ENCODE measurements around the gene SLC37A2.
"Not testable (repeated sequence)": the region's sequence is repeated elsewhere in the genome, so short reads cannot be mapped to it uniquely, and the experiment has no call there.

The SLC37A2 gene

GRCh38 chr11:125025968-125026367 is 37.1 kb upstream of the SLC37A2 start:
- no peak overlapping the region for H2AK5ac ChIP-seq (ENCODE audit: low read length, severe bottlenecking)
- H3K36me3 ChIP-seq (ENCODE audit: control insufficient read depth in 1 of 2, insufficient read depth in 2 of 2, low read depth in 1 of 2, low read length in 2 of 2): peaks cover 0 to 5% of the 10 kb centered on the region in 2 experiments
- H3K27ac ChIP-seq (ENCODE audit: low read length, poor library complexity, severe bottlenecking): no peak overlapping the region
- H3K14ac ChIP-seq (ENCODE audit: low read length in 2 of 2): peak overlapping the region in 1 of 2 experiments; percentile 18
- H4K8ac ChIP-seq (ENCODE audit: low read length): no peak overlapping the region
- H2BK5ac ChIP-seq (ENCODE audit: low read depth, low read length, poor library complexity, severe bottlenecking): no peak overlapping the region
- no peak overlapping the region for H3K23ac ChIP-seq (ENCODE audit: low read length in 2 of 2)
- H2BK15ac ChIP-seq (ENCODE audit: low read depth, poor library complexity, severe bottlenecking): no peak overlapping the region
- H2AFZ ChIP-seq (ENCODE audit: low read depth, low read length): peak overlapping the region; percentile 29
- WGBS: 85% methylated on average over 2 of the region's 2 CpGs
- no peak overlapping the region for H3K9ac ChIP-seq (ENCODE audit: low read length)
- H4K91ac ChIP-seq (ENCODE audit: low read length): no peak overlapping the region
- DNase-seq: no peak
- no peaks in the 10 kb centered on the region for H3K9me3 ChIP-seq (ENCODE audit: control insufficient read depth, low read length)
- no peak overlapping the region for H3K4ac ChIP-seq (ENCODE audit: low read depth in 1 of 2, low read length in 2 of 2)
- H3K18ac ChIP-seq (ENCODE audit: low read depth in 1 of 2, low read length in 2 of 2): no peak overlapping the region
- H3K4me2 ChIP-seq (ENCODE audit: low read length, poor library complexity, severe bottlenecking): no peak overlapping the region
- H2BK120ac ChIP-seq (ENCODE audit: low read depth, low read length): no peak overlapping the region
- no peak overlapping the region for H2BK12ac ChIP-seq (ENCODE audit: low read length in 2 of 2)
- H3K79me1 ChIP-seq (replicated peaks; ENCODE audit: low read length, poor library complexity, severe bottlenecking): no peaks in the 10 kb centered on the region
- H3K27me3 ChIP-seq (ENCODE audit: control insufficient read depth in 1 of 2, insufficient read depth in 1 of 2, low read length in 2 of 2): no peaks in the 10 kb centered on the region
- H3K4me3 ChIP-seq (ENCODE audit: insufficient read depth in 1 of 2, low read depth in 1 of 2, low read length in 2 of 2): no peak overlapping the region
- no peaks in the 10 kb centered on the region for H3K4me1 ChIP-seq (ENCODE audit: control insufficient read depth, insufficient read depth, low read depth, low read length)

GRCh38 chr11:125029431-125029830 is 33.7 kb upstream of the SLC37A2 start:
- H3K27me3 ChIP-seq (ENCODE audit: control insufficient read depth in 1 of 2, insufficient read depth in 1 of 2, low read length in 2 of 2); H3K27ac ChIP-seq (ENCODE audit: low read length, poor library complexity, severe bottlenecking); H3K9me3 ChIP-seq (ENCODE audit: control insufficient read depth, low read length); H2BK120ac ChIP-seq (ENCODE audit: low read depth, low read length); H4K8ac ChIP-seq (ENCODE audit: low read length); H2BK15ac ChIP-seq (ENCODE audit: low read depth, poor library complexity, severe bottlenecking); H2BK5ac ChIP-seq (ENCODE audit: low read depth, low read length, poor library complexity, severe bottlenecking); H3K18ac ChIP-seq (ENCODE audit: low read depth in 1 of 2, low read length in 2 of 2); H3K36me3 ChIP-seq (ENCODE audit: control insufficient read depth in 1 of 2, insufficient read depth in 2 of 2, low read depth in 1 of 2, low read length in 2 of 2); H4K91ac ChIP-seq (ENCODE audit: low read length); H3K4me3 ChIP-seq (ENCODE audit: insufficient read depth in 1 of 2, low read depth in 1 of 2, low read length in 2 of 2); H3K4me1 ChIP-seq (ENCODE audit: control insufficient read depth, insufficient read depth, low read depth, low read length); H3K14ac ChIP-seq (ENCODE audit: low read length in 2 of 2); H2AK5ac ChIP-seq (ENCODE audit: low read length, severe bottlenecking); H3K9ac ChIP-seq (ENCODE audit: low read length); H2BK12ac ChIP-seq (ENCODE audit: low read length in 2 of 2); H3K4ac ChIP-seq (ENCODE audit: low read depth in 1 of 2, low read length in 2 of 2); H3K79me1 ChIP-seq (replicated peaks; ENCODE audit: low read length, poor library complexity, severe bottlenecking); DNase-seq; H2AFZ ChIP-seq (ENCODE audit: low read depth, low read length); H3K4me2 ChIP-seq (ENCODE audit: low read length, poor library complexity, severe bottlenecking); H3K23ac ChIP-seq (ENCODE audit: low read length in 2 of 2): not testable (repeated sequence)
- 100% methylated on average over 1 of the region's 1 CpG for WGBS

GRCh38 chr11:125036933-125037332 is 26.2 kb upstream of the SLC37A2 start:
- H2AFZ ChIP-seq (ENCODE audit: low read depth, low read length): no peak overlapping the region
- H3K4me2 ChIP-seq (ENCODE audit: low read length, poor library complexity, severe bottlenecking): no peak overlapping the region
- no peak overlapping the region for H3K4ac ChIP-seq (ENCODE audit: low read depth in 1 of 2, low read length in 2 of 2)
- no peak overlapping the region for H3K9ac ChIP-seq (ENCODE audit: low read length)
- H3K4me1 ChIP-seq (ENCODE audit: control insufficient read depth, insufficient read depth, low read depth, low read length): no peaks in the 10 kb centered on the region
- H2BK120ac ChIP-seq (ENCODE audit: low read depth, low read length): no peak overlapping the region
- H3K79me1 ChIP-seq (replicated peaks; ENCODE audit: low read length, poor library complexity, severe bottlenecking): no peaks in the 10 kb centered on the region
- H3K4me3 ChIP-seq (ENCODE audit: insufficient read depth in 1 of 2, low read depth in 1 of 2, low read length in 2 of 2): no peak overlapping the region
- H2BK15ac ChIP-seq (ENCODE audit: low read depth, poor library complexity, severe bottlenecking): no peak overlapping the region
- peaks cover 0 to 7% of the 10 kb centered on the region in 2 experiments for H3K36me3 ChIP-seq (ENCODE audit: control insufficient read depth in 1 of 2, insufficient read depth in 2 of 2, low read depth in 1 of 2, low read length in 2 of 2)
- no peaks in the 10 kb centered on the region for H3K27me3 ChIP-seq (ENCODE audit: control insufficient read depth in 1 of 2, insufficient read depth in 1 of 2, low read length in 2 of 2)
- H4K91ac ChIP-seq (ENCODE audit: low read length): no peak overlapping the region
- H2AK5ac ChIP-seq (ENCODE audit: low read length, severe bottlenecking): no peak overlapping the region
- no peak overlapping the region for H4K8ac ChIP-seq (ENCODE audit: low read length)
- H3K9me3 ChIP-seq (ENCODE audit: control insufficient read depth, low read length): peaks cover 8% of the 10 kb centered on the region
- H3K23ac ChIP-seq (ENCODE audit: low read length in 2 of 2): no peak overlapping the region
- 0% methylated on average over 1 of the region's 1 CpG for WGBS
- no peak overlapping the region for H3K14ac ChIP-seq (ENCODE audit: low read length in 2 of 2)
- no peak overlapping the region for H2BK5ac ChIP-seq (ENCODE audit: low read depth, low read length, poor library complexity, severe bottlenecking)
- peak; percentile 82 for DNase-seq
- no peak overlapping the region for H3K18ac ChIP-seq (ENCODE audit: low read depth in 1 of 2, low read length in 2 of 2)
- no peak overlapping the region for H2BK12ac ChIP-seq (ENCODE audit: low read length in 2 of 2)
- no peak overlapping the region for H3K27ac ChIP-seq (ENCODE audit: low read length, poor library complexity, severe bottlenecking)

GRCh38 chr11:125049164-125049792 is 13.8 kb upstream of the SLC37A2 start:
- H3K36me3 ChIP-seq (ENCODE audit: control insufficient read depth in 1 of 2, insufficient read depth in 2 of 2, low read depth in 1 of 2, low read length in 2 of 2): no peaks in the 10 kb centered on the region
- H3K4me1 ChIP-seq (ENCODE audit: control insufficient read depth, insufficient read depth, low read depth, low read length): no peaks in the 10 kb centered on the region
- no peak overlapping the region for H3K14ac ChIP-seq (ENCODE audit: low read length in 2 of 2)
- no peak overlapping the region for H3K4ac ChIP-seq (ENCODE audit: low read depth in 1 of 2, low read length in 2 of 2)
- H2AFZ ChIP-seq (ENCODE audit: low read depth, low read length): no peak overlapping the region
- DNase-seq: no peak
- H3K79me1 ChIP-seq (replicated peaks; ENCODE audit: low read length, poor library complexity, severe bottlenecking): no peaks in the 10 kb centered on the region
- H3K4me3 ChIP-seq (ENCODE audit: insufficient read depth in 1 of 2, low read depth in 1 of 2, low read length in 2 of 2): no peak overlapping the region
- H2BK15ac ChIP-seq (ENCODE audit: low read depth, poor library complexity, severe bottlenecking): no peak overlapping the region
- H3K23ac ChIP-seq (ENCODE audit: low read length in 2 of 2): no peak overlapping the region
- H3K27ac ChIP-seq (ENCODE audit: low read length, poor library complexity, severe bottlenecking): no peak overlapping the region
- no peak overlapping the region for H3K4me2 ChIP-seq (ENCODE audit: low read length, poor library complexity, severe bottlenecking)
- H3K9me3 ChIP-seq (ENCODE audit: control insufficient read depth, low read length): no peaks in the 10 kb centered on the region
- H3K9ac ChIP-seq (ENCODE audit: low read length): no peak overlapping the region
- H2BK12ac ChIP-seq (ENCODE audit: low read length in 2 of 2): no peak overlapping the region
- H2BK5ac ChIP-seq (ENCODE audit: low read depth, low read length, poor library complexity, severe bottlenecking): no peak overlapping the region
- H2AK5ac ChIP-seq (ENCODE audit: low read length, severe bottlenecking): no peak overlapping the region
- no peak overlapping the region for H3K18ac ChIP-seq (ENCODE audit: low read depth in 1 of 2, low read length in 2 of 2)
- H2BK120ac ChIP-seq (ENCODE audit: low read depth, low read length): no peak overlapping the region
- H4K8ac ChIP-seq (ENCODE audit: low read length): no peak overlapping the region
- H3K27me3 ChIP-seq (ENCODE audit: control insufficient read depth in 1 of 2, insufficient read depth in 1 of 2, low read length in 2 of 2): no peaks in the 10 kb centered on the region
- H4K91ac ChIP-seq (ENCODE audit: low read length): no peak overlapping the region
- 95% methylated on average over 4 of the region's 4 CpGs for WGBS

All from mesenchymal stem cell (in vitro differentiated cells and primary cell).